Fibroblast of lung (primary cell): ENCODE measurements around the gene ROBO1. TPM values are rescaled to one million over a fixed set of nuclear protein-coding genes. Genes with fewer than 3 reads are reported as not detected.

ENCODE experiments used
- DNase-seq, 2 donors: peaks; one replicate each; pipeline versions ENCODE4 v3.0.0 to v3.0.0-alpha.2; 2010; ENCODE audit warnings: low read depth in 2 of 2
- H2AFZ ChIP-seq: 2 replicates; pipeline ENCODE4 v1.5.1; 2012; ENCODE audit warnings: low read length, control low read depth, inconsistent platforms
- H3K27ac ChIP-seq: 2 replicates; pipeline ENCODE4 v1.5.1; 2011; ENCODE audit warnings: low read length, control low read depth; ENCODE audit not compliant: insufficient read depth
- H3K27me3 ChIP-seq: 2 replicates; pipeline ENCODE4 v1.5.1; 2011; ENCODE audit warnings: mild to moderate bottlenecking, low read length; ENCODE audit not compliant: control insufficient read depth, insufficient read depth
- H3K36me3 ChIP-seq: 2 replicates; pipeline ENCODE4 v1.5.1; 2011; ENCODE audit warnings: low read length; ENCODE audit not compliant: control insufficient read depth, insufficient read depth
- H3K4me1 ChIP-seq: 2 replicates; pipeline ENCODE4 v1.5.1; 2011; ENCODE audit warnings: low read length; ENCODE audit not compliant: control insufficient read depth, insufficient read depth; ENCODE audit errors: extremely low read depth
- H3K4me2 ChIP-seq: 2 replicates; pipeline ENCODE4 v1.5.1; 2011; ENCODE audit warnings: low read length, control low read depth; ENCODE audit not compliant: insufficient read depth; ENCODE audit errors: extremely low read depth
- H3K4me3 ChIP-seq, 4 experiments: fragments of 200-600 bp in 1 of 4; sonication (generic) in 1 of 4; replicated peaks in 1 of 4; 2 replicates each; pipeline ENCODE4 v1.5.1; 2011 to 2016; ENCODE audit warnings: low read length in 4 of 4, low read depth in 3 of 4, mild to moderate bottlenecking in 3 of 4, control low read depth in 2 of 4, inconsistent platforms in 1 of 4, mixed read lengths in 1 of 4; ENCODE audit not compliant: insufficient read depth in 1 of 4; ENCODE audit errors: control extremely low read depth in 1 of 4
- H3K79me2 ChIP-seq: 2 replicates; pipeline ENCODE4 v1.5.1; 2012; ENCODE audit warnings: mild to moderate bottlenecking, low read length, inconsistent platforms; ENCODE audit not compliant: control insufficient read depth, insufficient read depth
- H3K9ac ChIP-seq: 2 replicates; pipeline ENCODE4 v1.5.1; 2011; ENCODE audit warnings: mild to moderate bottlenecking, low read length, control low read depth; ENCODE audit not compliant: insufficient read depth
- H3K9me3 ChIP-seq: 2 replicates; pipeline ENCODE4 v1.5.1; 2012; ENCODE audit warnings: low read depth, low read length; ENCODE audit not compliant: control insufficient read depth, insufficient read depth
- H4K20me1 ChIP-seq: 2 replicates; pipeline ENCODE4 v1.5.1; 2011; ENCODE audit warnings: low read length; ENCODE audit not compliant: control insufficient read depth, insufficient read depth; ENCODE audit errors: extremely low read depth
- CTCF ChIP-seq, 2 donors: IDR thresholded peaks in 1 of 2; conservative IDR thresholded peaks in 1 of 2; 1 replicate in 1 of 2; 2 replicates in 1 of 2; pipeline ENCODE4 v1.5.1; 2011 to 2012; ENCODE audit warnings: low read length in 2 of 2, control low read depth in 1 of 2, inconsistent platforms in 1 of 2, low read depth in 1 of 2, mild to moderate bottlenecking in 1 of 2
- EZH2 ChIP-seq: IDR thresholded peaks from 2 replicates; pipeline ENCODE4 v1.5.1; 2012; ENCODE audit warnings: low read length, control low read depth, mild to moderate bottlenecking; ENCODE audit errors: missing control alignments
- polyA plus RNA-seq, 2 donors: library from polyadenylated mRNA; depleted of rRNA in 1 of 2; stranded (reverse) in 1 of 2; unstranded in 1 of 2; fragments of >200 nt; gene quantifications; 2 replicates each; pipeline ENCODE4 v1.2.1, GENCODE V29; 2011 to 2012; ENCODE audit warnings: missing spikeins in 1 of 2
- total RNA-seq: library from RNA; depleted of rRNA; stranded (reverse); fragments of >200 nt; gene quantifications from 2 replicates; pipeline ENCODE4 v1.2.1, GENCODE V29; 2014

The ROBO1 gene
- total and polyA plus RNA-seq, 2 donors (not counting 1 experiment from before 2014, with no cell fraction given): 53.8 to 104 TPM

DNA sequence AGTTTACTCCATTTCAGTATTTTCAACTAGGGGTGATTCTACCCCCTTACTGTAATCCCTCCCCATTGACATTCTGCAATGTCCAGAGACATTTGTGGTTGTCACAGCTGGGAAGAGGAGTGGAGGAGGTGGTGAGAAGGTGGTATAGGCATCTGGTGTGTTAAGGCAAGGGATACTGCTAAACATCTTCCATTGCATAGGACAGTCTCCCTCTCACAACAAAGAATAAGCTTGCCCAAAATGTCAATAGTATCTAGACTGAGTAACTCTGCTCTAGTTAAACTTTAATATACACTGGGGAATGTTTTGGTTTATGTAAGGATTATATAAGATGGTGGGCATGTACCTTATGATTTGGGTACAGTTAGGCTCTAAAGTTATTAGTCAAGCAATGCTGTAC lies 737.6 kb downstream of the ROBO1 start:
- Histone ChIP-seq H3K27ac (no peak overlapping the region), H3K27me3 (no peaks in the 10 kb centered on the region), H2AFZ (no peak overlapping the region), H3K4me3 (no peak overlapping the region), H3K9ac (no peak overlapping the region), H3K9me3 (no peaks in the 10 kb centered on the region), H3K79me2 (no peaks in the 10 kb centered on the region), H3K36me3 (no peaks in the 10 kb centered on the region), H3K4me1 (no peaks in the 10 kb centered on the region), H3K4me2 (no peak overlapping the region), H4K20me1 (no peaks in the 10 kb centered on the region)
- no peak for DNase-seq
- no peak for TF ChIP-seq CTCF (conservative IDR thresholded peaks at IDR 0.05 in 1 of 2, IDR thresholded peaks at IDR 0.05 in 1 of 2; ENCODE audit: low read depth in 1 of 2, low read length in 2 of 2)

DNA sequence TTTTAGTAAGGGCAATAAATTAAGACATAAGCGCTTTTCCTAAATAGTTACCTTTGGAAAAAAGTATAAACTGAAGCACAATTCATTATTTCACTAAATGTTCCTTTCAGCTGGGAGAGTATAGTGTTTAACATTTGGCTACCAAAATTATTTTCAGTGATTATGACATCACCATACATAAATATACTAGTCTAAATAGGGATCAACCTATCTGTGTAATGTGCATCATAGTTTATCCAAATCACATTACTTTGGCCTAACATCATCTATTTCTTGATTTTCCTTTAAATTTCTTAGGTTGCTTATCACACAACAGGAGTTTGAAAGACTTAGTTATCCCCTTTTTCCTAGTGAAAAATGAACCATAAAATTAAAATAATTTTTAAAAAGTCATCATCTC lies 738.9 kb downstream of the ROBO1 start:
- TF ChIP-seq CTCF (conservative IDR thresholded peaks at IDR 0.05 in 1 of 2, IDR thresholded peaks at IDR 0.05 in 1 of 2; ENCODE audit: low read depth in 1 of 2, low read length in 2 of 2): no peak
- TF ChIP-seq EZH2: no peak
- no peak overlapping the region for H3K4me2 ChIP-seq
- H3K9ac ChIP-seq: no peak overlapping the region
- H3K9me3 ChIP-seq: no peaks in the 10 kb centered on the region
- H3K4me1 ChIP-seq: no peaks in the 10 kb centered on the region
- H3K79me2 ChIP-seq: no peaks in the 10 kb centered on the region
- DNase-seq: no peak
- H3K4me3 ChIP-seq: no peak overlapping the region
- H3K27ac ChIP-seq: no peak overlapping the region
- H3K27me3 ChIP-seq: no peaks in the 10 kb centered on the region
- H3K36me3 ChIP-seq: no peaks in the 10 kb centered on the region
- H4K20me1 ChIP-seq: no peaks in the 10 kb centered on the region
- no peak overlapping the region for H2AFZ ChIP-seq

- Histone ChIP-seq H3K27me3 (no peaks in the 10 kb centered on the region), H3K9me3 (no peaks in the 10 kb centered on the region), H3K36me3 (no peaks in the 10 kb centered on the region), H3K79me2 (no peaks in the 10 kb centered on the region), H3K27ac (no peak overlapping the region), H3K4me2 (no peak overlapping the region), H3K9ac (no peak overlapping the region), H3K4me1 (no peaks in the 10 kb centered on the region), H4K20me1 (no peaks in the 10 kb centered on the region), H2AFZ (no peak overlapping the region), H3K4me3 (no peak overlapping the region)
- DNase-seq: no peak
- TF ChIP-seq EZH2: no peak
- TF ChIP-seq CTCF (conservative IDR thresholded peaks at IDR 0.05 in 1 of 2, IDR thresholded peaks at IDR 0.05 in 1 of 2; ENCODE audit: low read depth in 1 of 2, low read length in 2 of 2): no peak
Measured at GRCh38 chr3:79027593-79027992, 740.2 kb downstream of the ROBO1 start.
